Measurements from ENCODE around the gene CCDC57. TPM values are rescaled to one million over a fixed set of nuclear protein-coding genes. Genes with fewer than 3 reads are reported as not detected.
A peak's percentile ranks its signal among the peaks of the same experiment; 100 is the strongest.

CCDC57 gene
- total RNA-seq, 1 experiment from 2014 or later, result 36.6 TPM

- H3K36me3 ChIP-seq (ENCODE audit: low read depth, low read length), result peaks cover 47% of the 10 kb centered on the region
- ChIA-PET CTCF (no interaction called here), POLR2A (ENCODE audit: unreplicated experiment) (no interaction called here)
- TSS peak; percentile 17 for BruUV-seq (replicated peaks)
- no peak for TF ChIP-seq EZH2phosphoT487 (IDR thresholded peaks at IDR 0.05; ENCODE audit: borderline replicate concordance, low read length)
- TF ChIP-seq EZH2 (IDR thresholded peaks at IDR 0.05; ENCODE audit: low read length, unreplicated experiment), result no peak
- no peak for TF ChIP-seq CTCF (conservative IDR thresholded peaks at IDR 0.05; ENCODE audit: low read depth, low read length)
- H3K27me3 ChIP-seq (ENCODE audit: low read length), result no peaks in the 10 kb centered on the region
- H3F3A ChIP-seq (ENCODE audit: low read length, unreplicated experiment), result no peaks in the 10 kb centered on the region
- H3K4me3 ChIP-seq (ENCODE audit: low read length), result no peak overlapping the region
- ATAC-seq (peak; percentile 3; the same call in 1 of the 2 replicates), DNase-seq (no peak)
- H3K27ac ChIP-seq (ENCODE audit: low read length), result no peak overlapping the region
- no peak overlapping the region for H3K4me2 ChIP-seq (ENCODE audit: low read length)
- intact Hi-C loops (cut with micrococcal nuclease), result no loop called here
- no peaks in the 10 kb centered on the region for H4K20me1 ChIP-seq (ENCODE audit: low read length)
- H2AFZ ChIP-seq (ENCODE audit: low read length), result no peak overlapping the region
- peaks cover 8% of the 10 kb centered on the region; the same call in 1 of the 2 replicates for H3K4me1 ChIP-seq (ENCODE audit: insufficient read depth, low read length)
- no peaks in the 10 kb centered on the region for H3K9me2 ChIP-seq (replicated peaks; ENCODE audit: low read length)
- peaks cover 20% of the 10 kb centered on the region for H3K79me2 ChIP-seq (ENCODE audit: low read length)
- no peak overlapping the region for H3K9ac ChIP-seq (ENCODE audit: low read length)
- H3K9me3 ChIP-seq (ENCODE audit: low read length), result no peaks in the 10 kb centered on the region
These were observed 155.7 kb downstream of the CCDC57 start for GRCh38 chr17:82056729-82057621.

- H3K9me2 ChIP-seq (replicated peaks; ENCODE audit: low read length), result no peaks in the 10 kb centered on the region
- peaks cover 8% of the 10 kb centered on the region; the same call in 1 of the 2 replicates for H3K4me1 ChIP-seq (ENCODE audit: insufficient read depth, low read length)
- ChIA-PET POLR2A (ENCODE audit: unreplicated experiment) (no interaction called here), CTCF (interaction anchor here (0.6 kb wide), 1 partner anchor 34 kb away, joined by 4 read pairs; the partner anchor contains the start of gene CENPX)
- no peak overlapping the region for H2AFZ ChIP-seq (ENCODE audit: low read length)
- H3K4me3 ChIP-seq (ENCODE audit: low read length), result no peak overlapping the region
- DNase-seq (no peak), ATAC-seq (no peak)
- no peaks in the 10 kb centered on the region for H3K9me3 ChIP-seq (ENCODE audit: low read length)
- H3K36me3 ChIP-seq (ENCODE audit: low read depth, low read length), result peaks cover 43% of the 10 kb centered on the region
- H3K9ac ChIP-seq (ENCODE audit: low read length), result no peak overlapping the region
- BruUV-seq (replicated peaks), result no TSS peak
- intact Hi-C loops (cut with micrococcal nuclease), result no loop called here
- no peak overlapping the region for H3K27ac ChIP-seq (ENCODE audit: low read length)
- TF ChIP-seq EZH2phosphoT487 (IDR thresholded peaks at IDR 0.05; ENCODE audit: borderline replicate concordance, low read length) (no peak), CTCF (conservative IDR thresholded peaks at IDR 0.05; ENCODE audit: low read depth, low read length) (no peak), EZH2 (IDR thresholded peaks at IDR 0.05; ENCODE audit: low read length, unreplicated experiment) (no peak)
- no peak overlapping the region for H3K4me2 ChIP-seq (ENCODE audit: low read length)
- no peaks in the 10 kb centered on the region for H3F3A ChIP-seq (ENCODE audit: low read length, unreplicated experiment)
- no peaks in the 10 kb centered on the region for H4K20me1 ChIP-seq (ENCODE audit: low read length)
- H3K79me2 ChIP-seq (ENCODE audit: low read length), result peaks cover 21% of the 10 kb centered on the region
- H3K27me3 ChIP-seq (ENCODE audit: low read length), result no peaks in the 10 kb centered on the region
These were observed 156.5 kb downstream of the CCDC57 start for GRCh38 chr17:82055965-82056728.
